Naive thymus-derived CD4-positive, alpha-beta T cell (primary cell): ENCODE measurements around the gene TRAPPC11. TPM values are rescaled to one million over a fixed set of nuclear protein-coding genes. Genes with fewer than 3 reads are reported as not detected.

Experiments
- ATAC-seq: fragments of 150-1000 bp; cut with Tn5 transposase; 2 replicates; pipeline ENCODE4 v1.10.0; 2021; ENCODE audit warnings: mild to moderate bottlenecking, moderate library complexity
- CTCF ChIA-PET: fragments of 350-600 bp; sonication (Branson Sonifier 250); formaldehyde crosslinking; loops from one replicate; lab custom pipeline; 2021; ENCODE audit warnings: antibody characterized with exemption; lab: Charles Lee
- POLR2A ChIA-PET: fragments of 350-600 bp; sonication (Branson Sonifier 250); formaldehyde crosslinking; loops from one replicate; lab custom pipeline; 2021; ENCODE audit warnings: antibody characterized with exemption, inconsistent platforms; lab: Charles Lee
- DNase-seq, 9 donors: peaks; one replicate each; pipeline versions ENCODE4 v3.0.0 to v3.0.0-alpha.2; 2020 to 2022; ENCODE audit warnings: mixed read lengths in 1 of 9
- H3K27ac ChIP-seq: one replicate; pipeline ENCODE4 v1.7.0; 2013; ENCODE audit warnings: mild to moderate bottlenecking, low read depth, low read length, moderate library complexity
- H3K27me3 ChIP-seq, 2 donors: one replicate each; pipeline ENCODE4 v1.7.0; 2013; ENCODE audit warnings: low read length in 2 of 2, mild to moderate bottlenecking in 2 of 2, moderate library complexity in 2 of 2; ENCODE audit not compliant: control insufficient read depth in 2 of 2, insufficient read depth in 2 of 2
- H3K36me3 ChIP-seq, 3 experiments: 1 replicate in 2 of 3; 2 replicates in 1 of 3; pipeline ENCODE4 v1.7.0; 2013; ENCODE audit warnings: low read length in 3 of 3, mild to moderate bottlenecking in 3 of 3, moderate library complexity in 1 of 3; ENCODE audit not compliant: insufficient read depth in 3 of 3, control insufficient read depth in 2 of 3
- H3K4me1 ChIP-seq, 2 donors: one replicate each; pipeline ENCODE4 v1.7.0; 2013; ENCODE audit warnings: low read length in 2 of 2, mild to moderate bottlenecking in 2 of 2, moderate library complexity in 1 of 2; ENCODE audit not compliant: control insufficient read depth in 2 of 2, insufficient read depth in 2 of 2
- H3K4me3 ChIP-seq: 2 replicates; pipeline ENCODE4 v1.7.0; 2013; ENCODE audit warnings: mild to moderate bottlenecking, low read length
- H3K9me3 ChIP-seq, 3 experiments: 1 replicate in 2 of 3; 2 replicates in 1 of 3; pipeline ENCODE4 v1.7.0; 2013; ENCODE audit warnings: low read length in 3 of 3; ENCODE audit not compliant: control insufficient read depth in 2 of 3
- H3K27ac Mint-ChIP-seq, 9 donors: one replicate each; pipeline ENCODE4 v1.8.0; 2020 to 2022; ENCODE audit warnings: mixed read lengths in 9 of 9, mild to moderate bottlenecking in 8 of 9, moderate library complexity in 5 of 9, inconsistent platforms in 2 of 9
- H3K27me3 Mint-ChIP-seq, 5 donors: one replicate each; pipeline ENCODE4 v1.8.0; 2021 to 2022; ENCODE audit warnings: mixed read lengths in 5 of 5, mild to moderate bottlenecking in 1 of 5
- H3K36me3 Mint-ChIP-seq, 5 donors: one replicate each; pipeline ENCODE4 v1.8.0; 2020 to 2022; ENCODE audit warnings: mixed read lengths in 5 of 5, mild to moderate bottlenecking in 3 of 5, inconsistent platforms in 1 of 5
- H3K4me1 Mint-ChIP-seq, 7 donors: one replicate each; pipeline ENCODE4 v1.8.0; 2020 to 2022; ENCODE audit warnings: mixed read lengths in 7 of 7, mild to moderate bottlenecking in 3 of 7, inconsistent platforms in 1 of 7
- H3K4me3 Mint-ChIP-seq, 10 donors: one replicate each; pipeline ENCODE4 v1.8.0; 2020 to 2022; ENCODE audit warnings: mild to moderate bottlenecking in 10 of 10, mixed read lengths in 10 of 10, moderate library complexity in 6 of 10, inconsistent platforms in 2 of 10
- H3K9me3 Mint-ChIP-seq, 11 donors: one replicate each; pipeline ENCODE4 v1.8.0; 2020 to 2022; ENCODE audit warnings: mixed read lengths in 11 of 11, mild to moderate bottlenecking in 4 of 11, inconsistent platforms in 1 of 11, moderate library complexity in 1 of 11
- intact Hi-C, 2 donors: fragments of 100-400 bp; cut with micrococcal nuclease; formaldehyde crosslinking; loops; one replicate each; pipeline ENCODE4 v1.15.1; 2023
- polyA plus RNA-seq, 2 donors: library from polyadenylated mRNA; unstranded; fragments of 300-500 nt; fragmentation: Illumina TruSeq; gene quantifications; one replicate each; pipeline ENCODE4 v1.2.3, GENCODE V29; 2021
- total RNA-seq, 6 experiments: library from RNA in 5 of 6; stranded (reverse) in 5 of 6; gene quantifications; 1 replicate in 5 of 6; 2 replicates in 1 of 6; pipeline ENCODE4 v1.2.3 and lab custom pipeline; 2021 to 2026

The TRAPPC11 gene
- total and polyA plus RNA-seq, 7 experiments from 2014 or later: 20.1 to 48.8 (median 33.6) TPM

- H3K27ac Mint-ChIP-seq: no peak overlapping the region
- Histone ChIP-seq H3K9me3 (no peaks in the 10 kb centered on the region), H3K4me3 (no peak overlapping the region), H3K36me3 (no peaks in the 10 kb centered on the region), H3K4me1 (no peaks in the 10 kb centered on the region), H3K27ac (no peak overlapping the region), H3K27me3 (no peaks in the 10 kb centered on the region)
- H3K36me3 Mint-ChIP-seq: peaks cover 0 to 8% (median 4%) of the 10 kb centered on the region in 5 donors
- CTCF ChIA-PET: no interaction called here
- ATAC-seq (no peak), DNase-seq (no peak)
- POLR2A ChIA-PET: interaction anchor here (0.6 kb wide), 1 partner anchor 168 kb away, joined by 3 read pairs; no protein-coding TSS in a partner anchor
- no peaks in the 10 kb centered on the region for H3K27me3 Mint-ChIP-seq
- peaks cover 0 to 4% (median 0%) of the 10 kb centered on the region in 7 donors for H3K4me1 Mint-ChIP-seq
- no peaks in the 10 kb centered on the region for H3K9me3 Mint-ChIP-seq
- intact Hi-C loops: no loop called here
- no peak overlapping the region for H3K4me3 Mint-ChIP-seq
Observed at GRCh38 chr4:183636923-183637322, 22.2 kb upstream of the TRAPPC11 start.

DNA sequence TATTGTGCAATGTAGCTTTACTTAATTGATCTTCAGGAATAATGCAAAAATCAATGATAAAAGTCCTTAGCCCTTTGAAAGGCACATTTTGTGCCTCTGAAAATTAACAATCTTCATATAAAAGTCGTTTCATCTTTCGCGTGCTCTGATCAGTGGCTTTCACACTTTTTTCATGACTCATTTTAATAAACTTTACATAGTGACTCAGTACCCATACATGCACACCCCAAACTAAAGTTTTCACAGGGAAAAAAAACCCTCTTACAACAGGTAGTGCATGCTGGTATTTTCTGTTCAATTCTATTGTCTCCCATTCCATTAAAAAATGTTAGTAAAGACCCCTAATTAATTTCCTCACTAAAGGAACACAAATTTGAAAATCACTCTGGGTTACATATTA, 21.6 kb upstream of the TRAPPC11 start:
- Mint-ChIP-seq H3K27me3 (no peaks in the 10 kb centered on the region), H3K9me3 (no peaks in the 10 kb centered on the region), H3K4me3 (no peak overlapping the region), H3K36me3 (peaks cover 0 to 10% (median 4%) of the 10 kb centered on the region in 5 donors), H3K4me1 (peaks cover 0 to 4% (median 0%) of the 10 kb centered on the region in 7 donors), H3K27ac (peak overlapping the region in 1 of 9 donors; percentile 42)
- ChIA-PET POLR2A (interaction anchor here (0.6 kb wide), 1 partner anchor 169 kb away, joined by 3 read pairs; no protein-coding TSS in a partner anchor), CTCF (no interaction called here)
- Histone ChIP-seq H3K27ac (no peak overlapping the region), H3K4me1 (no peaks in the 10 kb centered on the region), H3K36me3 (no peaks in the 10 kb centered on the region), H3K9me3 (no peaks in the 10 kb centered on the region), H3K27me3 (no peaks in the 10 kb centered on the region), H3K4me3 (no peak overlapping the region)
- ATAC-seq: no peak
- intact Hi-C loops: no loop called here
- no peak for DNase-seq

DNA sequence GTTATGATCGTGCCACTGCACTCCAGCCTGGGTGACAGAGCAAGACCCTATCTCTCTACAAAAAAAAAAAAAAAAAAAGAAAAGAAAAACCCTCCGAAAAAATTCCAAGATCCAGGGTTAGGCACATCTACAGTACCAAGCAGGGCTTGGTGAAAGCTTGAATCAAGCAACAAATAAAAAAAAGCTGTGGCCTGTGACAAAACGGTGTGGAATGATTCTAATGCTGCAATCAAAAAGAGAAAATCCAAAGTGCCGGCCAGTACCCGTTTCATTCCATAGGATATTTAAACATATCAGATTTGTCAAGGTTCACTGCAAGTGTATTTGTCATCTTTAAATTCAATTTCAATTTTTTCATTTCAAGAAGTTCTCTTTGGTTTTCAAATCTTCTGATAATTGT, 20.7 kb upstream of the TRAPPC11 start:
- H3K4me3 Mint-ChIP-seq: no peak overlapping the region
- peaks cover 0 to 11% (median 4%) of the 10 kb centered on the region in 5 donors for H3K36me3 Mint-ChIP-seq
- ATAC-seq: no peak
- no peaks in the 10 kb centered on the region for H3K9me3 Mint-ChIP-seq
- H3K4me3 ChIP-seq: no peak overlapping the region
- DNase-seq: no peak
- no peaks in the 10 kb centered on the region for H3K27me3 Mint-ChIP-seq
- no peaks in the 10 kb centered on the region for H3K9me3 ChIP-seq
- no peak overlapping the region for H3K27ac ChIP-seq
- ChIA-PET CTCF (no interaction called here), POLR2A (no interaction called here)
- H3K4me1 Mint-ChIP-seq: peaks cover 0 to 4% (median 0%) of the 10 kb centered on the region in 7 donors
- no peaks in the 10 kb centered on the region for H3K27me3 ChIP-seq
- no peak overlapping the region for H3K27ac Mint-ChIP-seq
- no peaks in the 10 kb centered on the region for H3K4me1 ChIP-seq
- no peaks in the 10 kb centered on the region for H3K36me3 ChIP-seq
- intact Hi-C loops: no loop called here

DNA sequence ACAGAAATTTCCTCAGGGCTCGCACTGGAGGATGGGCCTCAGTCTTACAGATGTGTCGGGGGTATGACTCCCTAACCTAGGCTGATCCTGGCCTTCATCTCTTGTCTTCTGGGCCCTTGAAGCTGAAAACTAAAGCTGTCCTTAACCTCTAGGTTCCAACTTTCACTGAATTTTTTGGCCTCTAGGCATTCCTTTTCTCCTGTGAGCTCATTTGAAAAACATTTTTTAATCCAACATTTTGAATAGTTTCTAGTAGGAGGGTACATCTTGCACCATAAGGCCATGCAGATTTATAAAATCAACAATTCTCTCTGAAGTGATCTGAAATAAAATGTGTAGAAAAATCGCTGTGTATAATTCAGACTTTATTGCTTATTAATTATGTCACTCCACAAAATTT, 19.8 kb upstream of the TRAPPC11 start:
- no peak overlapping the region for H3K4me3 ChIP-seq
- Mint-ChIP-seq H3K27me3 (no peaks in the 10 kb centered on the region), H3K4me1 (peaks cover 0 to 4% (median 0%) of the 10 kb centered on the region in 7 donors), H3K36me3 (peaks cover 0 to 16% (median 7%) of the 10 kb centered on the region in 5 donors), H3K27ac (no peak overlapping the region), H3K9me3 (no peaks in the 10 kb centered on the region), H3K4me3 (no peak overlapping the region)
- no peak overlapping the region for H3K27ac ChIP-seq
- no peak for ATAC-seq
- no peaks in the 10 kb centered on the region for H3K9me3 ChIP-seq
- CTCF ChIA-PET: no interaction called here
- H3K36me3 ChIP-seq: peaks cover 0 to 1% (median 0%) of the 10 kb centered on the region in 3 experiments
- POLR2A ChIA-PET: no interaction called here
- DNase-seq: no peak
- H3K4me1 ChIP-seq: no peaks in the 10 kb centered on the region
- H3K27me3 ChIP-seq: no peaks in the 10 kb centered on the region
- intact Hi-C loops: no loop called here

GRCh38 chr4:183645326-183645725, 13.8 kb upstream of the TRAPPC11 start:
- H3K9me3 Mint-ChIP-seq: no peaks in the 10 kb centered on the region
- ChIA-PET POLR2A (interaction anchor here (1.0 kb wide), 1 partner anchor 68 kb away, joined by 4 read pairs; no protein-coding TSS in a partner anchor), CTCF (no interaction called here)
- H3K4me1 Mint-ChIP-seq: no peaks in the 10 kb centered on the region
- intact Hi-C loops: no loop called here
- ATAC-seq (no peak), DNase-seq (no peak)
- peaks cover 10 to 40% (median 11%) of the 10 kb centered on the region in 3 experiments for H3K36me3 ChIP-seq
- H3K4me3 Mint-ChIP-seq: no peak overlapping the region
- no peaks in the 10 kb centered on the region for H3K9me3 ChIP-seq
- H3K27me3 ChIP-seq: no peaks in the 10 kb centered on the region
- H3K36me3 Mint-ChIP-seq: peaks cover 0 to 33% (median 7%) of the 10 kb centered on the region in 5 donors
- H3K27ac Mint-ChIP-seq: no peak overlapping the region
- H3K4me1 ChIP-seq: no peaks in the 10 kb centered on the region
- no peaks in the 10 kb centered on the region for H3K27me3 Mint-ChIP-seq
- no peak overlapping the region for H3K4me3 ChIP-seq
- no peak overlapping the region for H3K27ac ChIP-seq

DNA sequence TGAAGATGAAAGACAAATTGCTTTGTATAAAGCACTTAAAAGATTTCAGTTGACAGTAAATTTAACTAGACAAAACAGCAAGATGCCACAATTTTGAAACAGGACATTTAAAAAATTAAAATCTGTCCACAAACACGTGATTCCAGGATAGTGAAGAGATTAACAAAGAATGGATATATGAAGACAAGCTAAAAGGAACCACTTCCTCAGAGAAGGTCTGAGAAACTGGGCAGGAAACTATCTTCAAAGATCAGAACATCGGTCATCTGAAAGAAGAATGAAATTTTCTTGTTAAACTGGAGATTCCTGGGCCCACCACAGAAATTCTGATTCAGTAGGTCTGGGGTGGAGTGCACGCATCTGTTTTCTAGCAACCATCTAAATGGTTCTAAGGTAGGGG, 1.5 kb upstream of the TRAPPC11 start:
- Histone ChIP-seq H3K9me3 (no peaks in the 10 kb centered on the region), H3K4me3 (peak overlapping the region; percentile 87), H3K27me3 (no peaks in the 10 kb centered on the region), H3K27ac (peak overlapping the region; percentile 96), H3K4me1 (peaks cover 14 to 19% of the 10 kb centered on the region in 2 donors), H3K36me3 (peaks cover 0 to 18% (median 0%) of the 10 kb centered on the region in 3 experiments)
- ChIA-PET CTCF (no interaction called here), POLR2A (interaction anchor here (0.6 to 1.3 kb wide), 3 partner anchors 152 to 213 kb away, joined by 3 to 4 read pairs (median 4); partner anchors contain the start of gene CDKN2AIP)
- Mint-ChIP-seq H3K36me3 (peaks cover 0 to 18% (median 14%) of the 10 kb centered on the region in 5 donors), H3K27ac (peak overlapping the region in 8 of 9 donors; percentile 36 to 99 (median 92)), H3K9me3 (no peaks in the 10 kb centered on the region), H3K4me1 (peaks cover 31 to 48% (median 37%) of the 10 kb centered on the region in 7 donors), H3K27me3 (no peaks in the 10 kb centered on the region), H3K4me3 (peak overlapping the region; percentile 88 to 98 (median 96))
- intact Hi-C loops: loop anchor here (5.0 to 10.0 kb wide), 5 partner anchors 560 to 1770 kb away; partner anchors contain the start of genes CFAP97 (in 1 of the 2), DCTD (in 1 of the 2), IRF2 (in 1 of the 2) and SNX25 (in 1 of the 2)
- ATAC-seq (no peak), DNase-seq (no peak)
